Pancreas (tissue), 10 donors: ENCODE data around the gene NUMBL. TPM values are rescaled to one million over a fixed set of nuclear protein-coding genes. Genes with fewer than 3 reads are reported as not detected.
"Not testable (repeated sequence)": the region's sequence is repeated elsewhere in the genome, so short reads cannot be mapped to it uniquely, and the experiment has no call there.

Source experiments
- ATAC-seq, 4 donors: fragments of 200-7000 bp; cut with Tn5 transposase; one replicate each; pipeline versions ENCODE4 v1.8.0 to v1.9.1; 2020; ENCODE audit warnings: mild to moderate bottlenecking in 4 of 4, moderate library complexity in 4 of 4
- DNase-seq, 6 donors: peaks; one replicate each; pipeline ENCODE4 v3.0.0-alpha.2; 2020
- FAIRE-seq: peaks from 2 replicates; lab custom pipeline; 2012; peaks lifted over from hg19 to GRCh38; lab: Jason Lieb, UNC
- H3K27ac ChIP-seq, 4 donors: fragments of 200-600 bp; sonication (generic); 1 replicate in 3 of 4; 2 replicates in 1 of 4; pipeline versions ENCODE4 v1.5.0 to v1.8.0; 2020
- H3K27me3 ChIP-seq, 4 donors: fragments of 200-600 bp; one replicate each; pipeline ENCODE4 v1.8.0; 2021
- H3K36me3 ChIP-seq, 3 donors: fragments of 200-600 bp; sonication (generic) in 1 of 3; one replicate each; pipeline versions ENCODE4 v1.5.0 to v1.8.0; 2020 to 2021
- H3K4me1 ChIP-seq, 3 donors: fragments of 200-600 bp; one replicate each; pipeline ENCODE4 v1.8.0; 2021
- H3K4me3 ChIP-seq, 4 donors: fragments of 200-600 bp; sonication (generic) in 2 of 4; one replicate each; pipeline versions ENCODE4 v1.5.0 to v1.8.0; 2020 to 2021
- H3K9me3 ChIP-seq, 4 donors: fragments of 200-600 bp; one replicate each; pipeline ENCODE4 v1.8.0; 2021
- WGBS, 2 donors: extraction: QIAGEN DNeasy Blood & Tissue Kit; methylation state at CpG; one replicate each; pipeline ENCODE4 v1.1.7; 2013; 5-methylcytosine and 5-hydroxymethylcytosine counted together
- intact Hi-C, 3 donors: fragments of 100-400 bp; cut with DNase I; formaldehyde crosslinking; loops; one replicate each; pipeline versions ENCODE4 v1.11.1 to v1.14.2; 2022
- polyA plus RNA-seq, 2 donors: library from polyadenylated mRNA; stranded (reverse); fragments of 200-250 nt; gene quantifications; one replicate each; pipeline ENCODE4 v1.2.3, GENCODE V29; 2013
- total RNA-seq, 6 donors: library from RNA; stranded (reverse); fragmentation: NEBNext Ultra II Directional in 4 of 6; extraction: Animal tissue kit (Norgen Biotek cat#: 25700) in 4 of 6; gene quantifications; one replicate each; pipeline versions ENCODE4 v1.2.1 to v1.2.4, GENCODE V29; 2021 to 2023
- TF ChIP-seq, protein P1 (sequence below), 4 donors: fragments of 200-600 bp; sonication (generic) in 3 of 4; IDR thresholded peaks; one replicate each; pipeline versions ENCODE4 v1.5.0 to v1.8.0; 2021; ENCODE audit warnings: antibody characterized with exemption in 4 of 4
- donor health status: healthy with polysubstance abuse.
- donor health status: DM: no; HTN: no; CAD: no; lungs with moderate emphysema.
- donor health status: DM: no; HTN: no; CAD: no.
- donor health status: control.
- donor health status: control.
- donor health status: Bipolar disorder and iron deficiency.
- donor health status: DM: yes; HTN: yes; CAD: no.
- donor health status: DM: no; HTN: no; CAD: no.
- donor health status: DM: no; HTN: no; CAD: no.
- donor health status: DM: yes; HTN: yes; CAD: no.

Gene NUMBL
- total and polyA plus RNA-seq, 8 donors = 3.2 to 19.1 (median 8.7) TPM

- TF ChIP-seq, protein P1, sequence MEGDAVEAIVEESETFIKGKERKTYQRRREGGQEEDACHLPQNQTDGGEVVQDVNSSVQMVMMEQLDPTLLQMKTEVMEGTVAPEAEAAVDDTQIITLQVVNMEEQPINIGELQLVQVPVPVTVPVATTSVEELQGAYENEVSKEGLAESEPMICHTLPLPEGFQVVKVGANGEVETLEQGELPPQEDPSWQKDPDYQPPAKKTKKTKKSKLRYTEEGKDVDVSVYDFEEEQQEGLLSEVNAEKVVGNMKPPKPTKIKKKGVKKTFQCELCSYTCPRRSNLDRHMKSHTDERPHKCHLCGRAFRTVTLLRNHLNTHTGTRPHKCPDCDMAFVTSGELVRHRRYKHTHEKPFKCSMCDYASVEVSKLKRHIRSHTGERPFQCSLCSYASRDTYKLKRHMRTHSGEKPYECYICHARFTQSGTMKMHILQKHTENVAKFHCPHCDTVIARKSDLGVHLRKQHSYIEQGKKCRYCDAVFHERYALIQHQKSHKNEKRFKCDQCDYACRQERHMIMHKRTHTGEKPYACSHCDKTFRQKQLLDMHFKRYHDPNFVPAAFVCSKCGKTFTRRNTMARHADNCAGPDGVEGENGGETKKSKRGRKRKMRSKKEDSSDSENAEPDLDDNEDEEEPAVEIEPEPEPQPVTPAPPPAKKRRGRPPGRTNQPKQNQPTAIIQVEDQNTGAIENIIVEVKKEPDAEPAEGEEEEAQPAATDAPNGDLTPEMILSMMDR (IDR thresholded peaks at IDR 0.05) = no peak
- H3K27me3 ChIP-seq = no peaks in the 10 kb centered on the region
- no peaks in the 10 kb centered on the region for H3K9me3 ChIP-seq
- intact Hi-C loops = no loop called here
- 78 to 88% methylated on average over 7 of the region's 7 CpGs for WGBS, 2 donors
- ATAC-seq (no peak), DNase-seq (peak in 1 of 6 donors; percentile 38), FAIRE-seq (no peak)
- H3K27ac ChIP-seq = no peak overlapping the region
- no peak overlapping the region for H3K4me3 ChIP-seq
- H3K4me1 ChIP-seq = no peaks in the 10 kb centered on the region
- H3K36me3 ChIP-seq = no peaks in the 10 kb centered on the region
Measured at GRCh38 chr19:40625406-40626120, 64.9 kb downstream of the NUMBL start.

- FAIRE-seq, H3K27me3 ChIP-seq, H3K36me3 ChIP-seq, H3K4me1 ChIP-seq, H3K4me3 ChIP-seq, ATAC-seq, H3K9me3 ChIP-seq, DNase-seq, H3K27ac ChIP-seq, intact Hi-C loops: not testable (repeated sequence)
- 89 to 90% methylated on average over 14 of the region's 14 CpGs for WGBS, 2 donors
Measured at GRCh38 chr19:40624369-40625153, 65.9 kb downstream of the NUMBL start.

GRCh38 chr19:40623403-40624251, 66.8 kb downstream of the NUMBL start:
- no peak overlapping the region for H3K4me3 ChIP-seq
- 59 to 68% methylated on average over 41 of the region's 41 CpGs for WGBS, 2 donors

DNA sequence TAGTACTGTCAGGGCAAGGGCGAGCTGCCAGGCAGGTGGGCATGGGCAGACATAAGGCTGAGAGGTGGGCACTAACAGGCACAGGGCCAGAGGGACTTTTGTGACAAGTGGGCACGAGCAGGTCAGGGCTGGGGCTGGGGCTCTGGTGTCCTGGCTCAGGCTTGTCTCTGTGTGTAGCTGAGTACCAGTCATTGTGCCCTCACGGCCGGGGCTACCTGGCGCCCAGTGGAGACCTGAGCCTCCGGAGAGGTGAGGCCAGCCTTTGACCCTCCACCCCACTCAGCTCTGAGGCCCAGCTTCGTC, 67.7 kb downstream of the NUMBL start:
- TF ChIP-seq, protein P1 (IDR thresholded peaks at IDR 0.05) = no peak
- no peak for ATAC-seq
- peak in 1 of 6 donors; percentile 58 for DNase-seq
- no peaks in the 10 kb centered on the region for H3K9me3 ChIP-seq
- 90 to 92% methylated on average over 7 of the region's 7 CpGs for WGBS, 2 donors
- no peaks in the 10 kb centered on the region for H3K27me3 ChIP-seq
- H3K27ac ChIP-seq = no peak overlapping the region
- H3K4me1 ChIP-seq = no peaks in the 10 kb centered on the region
- no peak for FAIRE-seq
- intact Hi-C loops = no loop called here
- H3K4me3 ChIP-seq = no peak overlapping the region
- H3K36me3 ChIP-seq = no peaks in the 10 kb centered on the region

More at GRCh38 chr19:40623403-40624251, 66.8 kb downstream of the NUMBL start:
- DNase-seq (peak in 4 of 6 donors; percentile 16 to 70 (median 46)), ATAC-seq (peak; percentile 50 to 74 (median 66)), FAIRE-seq (no peak)
- no peaks in the 10 kb centered on the region for H3K4me1 ChIP-seq
- intact Hi-C loops = no loop called here
- TF ChIP-seq, protein P1 (IDR thresholded peaks at IDR 0.05) = no peak
- H3K9me3 ChIP-seq = no peaks in the 10 kb centered on the region
- no peaks in the 10 kb centered on the region for H3K36me3 ChIP-seq
- no peaks in the 10 kb centered on the region for H3K27me3 ChIP-seq
- no peak overlapping the region for H3K27ac ChIP-seq
